ENCODE data around the gene RPL31. TPM values are rescaled to one million over a fixed set of nuclear protein-coding genes. Genes with fewer than 3 reads are reported as not detected.

The RPL31 gene
- polyA plus RNA-seq, 1 of the 3 experiments (the other 2 are of a cell fraction) = 4,488 TPM

GRCh38 chr2:100988630-100989417 lies 13.3 kb upstream of the RPL31 start:
- no peak for DNase-seq
- Histone ChIP-seq H3K27ac (ENCODE audit: low read depth in 2 of 2, low read length in 1 of 2) (no peak overlapping the region), H3K4me3 (ENCODE audit: low read depth in 2 of 2, low read length in 1 of 2) (no peak overlapping the region)

GRCh38 chr2:100989666-100990065 lies 12.4 kb upstream of the RPL31 start:
- Histone ChIP-seq H4K20me1 (ENCODE audit: insufficient read depth) (no peaks in the 10 kb centered on the region), H3K27ac (ENCODE audit: low read depth in 2 of 2, low read length in 1 of 2) (no peak overlapping the region), H3K9me3 (no peaks in the 10 kb centered on the region), H2AFZ (ENCODE audit: low read depth) (no peak overlapping the region), H3K4me3 (ENCODE audit: low read depth in 2 of 2, low read length in 1 of 2) (no peak overlapping the region), H3K27me3 (ENCODE audit: insufficient read depth) (no peaks in the 10 kb centered on the region), H3F3A (replicated peaks; ENCODE audit: insufficient read depth) (no peaks in the 10 kb centered on the region), H3K9me2 (no peaks in the 10 kb centered on the region), H3K4me1 (ENCODE audit: control insufficient read depth in 1 of 2, insufficient read depth in 2 of 2, low read depth in 1 of 2, low read length in 1 of 2) (no peaks in the 10 kb centered on the region; a peak in 1 of 4 replicates), H3K9ac (no peak overlapping the region), H3K79me2 (ENCODE audit: insufficient read depth) (no peaks in the 10 kb centered on the region), H3K4me2 (no peak overlapping the region), H3K36me3 (replicated peaks in 1 of 2; ENCODE audit: control insufficient read depth in 1 of 2, insufficient read depth in 2 of 2, low read length in 1 of 2) (peaks cover 7 to 57% of the 10 kb centered on the region in 2 experiments)
- ChIA-PET CTCF (interaction anchor here (6.6 kb wide), 1 partner anchor 381 kb away, joined by 118 read pairs; no protein-coding TSS in a partner anchor), POLR2A (no interaction called here)
- 97% methylated on average over 3 of the region's 3 CpGs for WGBS (ENCODE audit: low lambda C conversion rate)
- no peak for TF ChIP-seq RCOR1 (IDR thresholded peaks at IDR 0.05; ENCODE audit: low read length)
- no peak for TF ChIP-seq RFX5 (IDR thresholded peaks at IDR 0.05; ENCODE audit: low read length)
- no peak for TF ChIP-seq GABPA (IDR thresholded peaks at IDR 0.05; ENCODE audit: low read depth)
- no peak for TF ChIP-seq MEF2A (IDR thresholded peaks at IDR 0.05; ENCODE audit: borderline replicate concordance, low read depth)
- no peak for TF ChIP-seq NRF1 (IDR thresholded peaks at IDR 0.05; ENCODE audit: low read depth, low read length)
- no peak for TF ChIP-seq YY1 (IDR thresholded peaks at IDR 0.05; ENCODE audit: low read depth)
- no peak for TF ChIP-seq TCF12 (IDR thresholded peaks at IDR 0.05)
- TF ChIP-seq SMC3 (IDR thresholded peaks at IDR 0.05; ENCODE audit: low read depth, low read length) = no peak
- no peak for TF ChIP-seq EZH2phosphoT487 (IDR thresholded peaks at IDR 0.05; ENCODE audit: borderline replicate concordance, low read depth)
- TF ChIP-seq EP300 (IDR thresholded peaks at IDR 0.05; ENCODE audit: borderline replicate concordance in 1 of 2, low read depth in 1 of 2, low read length in 1 of 2) = no peak
- no peak for DNase-seq

More at GRCh38 chr2:100988630-100989417, 13.3 kb upstream of the RPL31 start:
- no peaks in the 10 kb centered on the region; a peak in 1 of 4 replicates for H3K4me1 ChIP-seq (ENCODE audit: control insufficient read depth in 1 of 2, insufficient read depth in 2 of 2, low read depth in 1 of 2, low read length in 1 of 2)
- TF ChIP-seq RFX5 (IDR thresholded peaks at IDR 0.05; ENCODE audit: low read length) = no peak
- no peak for TF ChIP-seq GATA2 (CRISPR knock-in tag; IDR thresholded peaks at IDR 0.05)
- no peak for TF ChIP-seq TEAD4 (IDR thresholded peaks at IDR 0.05; ENCODE audit: borderline replicate concordance, insufficient read depth)
- no peak for TF ChIP-seq SIN3A (IDR thresholded peaks at IDR 0.05; ENCODE audit: borderline replicate concordance, low read depth, low read length)
- TF ChIP-seq RCOR1 (IDR thresholded peaks at IDR 0.05; ENCODE audit: low read length) = no peak
- no peak for TF ChIP-seq TCF12 (IDR thresholded peaks at IDR 0.05)
- TF ChIP-seq RXRA (IDR thresholded peaks at IDR 0.05; ENCODE audit: borderline replicate concordance, low read depth) = no peak
- no peak for TF ChIP-seq ELF1 (IDR thresholded peaks at IDR 0.05)
- ChIA-PET CTCF (interaction anchor here (2.0 to 6.6 kb wide), 2 partner anchors 380 to 394 kb away, joined by 5 to 118 read pairs; no protein-coding TSS in a partner anchor), POLR2A (no interaction called here)
- 81% methylated on average over 8 of the region's 8 CpGs for WGBS (ENCODE audit: low lambda C conversion rate)
- no peaks in the 10 kb centered on the region for H3K9me2 ChIP-seq
- no peaks in the 10 kb centered on the region for H3K27me3 ChIP-seq (ENCODE audit: insufficient read depth)
- no peaks in the 10 kb centered on the region for H3F3A ChIP-seq (replicated peaks; ENCODE audit: insufficient read depth)
- H3K9ac ChIP-seq = no peak overlapping the region
- peaks cover 7 to 48% of the 10 kb centered on the region in 2 experiments for H3K36me3 ChIP-seq (replicated peaks in 1 of 2; ENCODE audit: control insufficient read depth in 1 of 2, insufficient read depth in 2 of 2, low read length in 1 of 2)
- no peaks in the 10 kb centered on the region for H4K20me1 ChIP-seq (ENCODE audit: insufficient read depth)
- H2AFZ ChIP-seq (ENCODE audit: low read depth) = no peak overlapping the region
- no peak overlapping the region for H3K4me2 ChIP-seq
- H3K79me2 ChIP-seq (ENCODE audit: insufficient read depth) = no peaks in the 10 kb centered on the region
- no peaks in the 10 kb centered on the region for H3K9me3 ChIP-seq

Data from SK-N-SH (cell line).